WTC11 (cell line): Measurements from ENCODE around the gene SPRYD7. TPM values are rescaled to one million over a fixed set of nuclear protein-coding genes. Genes with fewer than 3 reads are reported as not detected.

Source experiments
- ATAC-seq: fragments of 200-7000 bp; cut with Tn5 transposase; 2 replicates; pipeline ENCODE4 v1.10.0; 2021; ENCODE audit warnings: mild to moderate bottlenecking, moderate library complexity
- CTCF ChIA-PET: fragments of 300-600 bp; sonication (Branson Sonifier 250); formaldehyde crosslinking; loops from one replicate; lab custom pipeline; 2021; ENCODE audit warnings: antibody characterized with exemption; lab: Charles Lee
- POLR2A ChIA-PET: fragments of 350-600 bp; sonication (Branson Sonifier 250); formaldehyde crosslinking; loops from one replicate; lab custom pipeline; 2021; ENCODE audit warnings: antibody characterized with exemption; lab: Charles Lee
- DNase-seq: peaks from one replicate; pipeline ENCODE4 v3.0.0; 2021; ENCODE audit warnings: low spot score
- H3K27ac Mint-ChIP-seq: 2 replicates; pipeline ENCODE4 v1.8.0; 2021; ENCODE audit warnings: mixed read lengths
- H3K27me3 Mint-ChIP-seq: 2 replicates; pipeline ENCODE4 v1.8.0; 2021; ENCODE audit warnings: low read depth, mild to moderate bottlenecking, moderate library complexity, mixed read lengths
- H3K36me3 Mint-ChIP-seq: 2 replicates; pipeline ENCODE4 v1.8.0; 2021; ENCODE audit warnings: mixed read lengths
- H3K4me1 Mint-ChIP-seq: 2 replicates; pipeline ENCODE4 v1.8.0; 2022; ENCODE audit warnings: mixed read lengths
- H3K4me3 Mint-ChIP-seq: 2 replicates; pipeline ENCODE4 v1.8.0; 2021; ENCODE audit warnings: mild to moderate bottlenecking, moderate library complexity, mixed read lengths
- H3K9me3 Mint-ChIP-seq: 2 replicates; pipeline ENCODE4 v1.8.0; 2021; ENCODE audit warnings: mixed read lengths
- CDX4 ChIP-seq: fragments of 250-450 bp; sonication (Bioruptor Pico); IDR thresholded peaks from 2 replicates; pipeline ENCODE4 v1.9.0; 2021; ENCODE audit warnings: moderate library complexity, mild to moderate bottlenecking, inconsistent platforms, borderline replicate concordance
- ESRRA ChIP-seq: sonication (generic); formaldehyde crosslinking; IDR thresholded peaks from 2 replicates; pipeline ENCODE4 v1.8.1; 2022; ENCODE audit warnings: mild to moderate bottlenecking, missing genetic modification reagents, borderline replicate concordance
- FOXP4 ChIP-seq: sonication (generic); formaldehyde crosslinking; IDR thresholded peaks from 2 replicates; pipeline ENCODE4 v1.8.0; 2022; ENCODE audit warnings: mild to moderate bottlenecking, missing genetic modification reagents
- GABPB1 ChIP-seq: sonication (generic); formaldehyde crosslinking; IDR thresholded peaks from 2 replicates; pipeline ENCODE4 v1.8.1; 2023; ENCODE audit warnings: mild to moderate bottlenecking, missing genetic modification reagents
- JAZF1 ChIP-seq: fragments of 250-450 bp; sonication (Bioruptor Pico); IDR thresholded peaks from 2 replicates; pipeline ENCODE4 v1.9.0; 2021; ENCODE audit warnings: moderate library complexity, mild to moderate bottlenecking, inconsistent platforms
- MXD4 ChIP-seq: fragments of 250-450 bp; sonication (Bioruptor Pico); IDR thresholded peaks from 2 replicates; pipeline ENCODE4 v1.8.0; 2021; ENCODE audit warnings: mild to moderate bottlenecking, moderate library complexity, borderline replicate concordance
- NR3C1 ChIP-seq: sonication (generic); formaldehyde crosslinking; conservative IDR thresholded peaks from 2 replicates; pipeline ENCODE4 v1.8.1; 2023; ENCODE audit warnings: low read depth, mild to moderate bottlenecking, missing genetic modification reagents
- PRRX2 ChIP-seq: fragments of 250-450 bp; sonication (Bioruptor Pico); IDR thresholded peaks from 2 replicates; pipeline ENCODE4 v1.8.0; 2021; ENCODE audit warnings: mild to moderate bottlenecking
- SOX15 ChIP-seq: fragments of 250-450 bp; sonication (Bioruptor Pico); IDR thresholded peaks from 2 replicates; pipeline ENCODE4 v1.9.0; 2021; ENCODE audit warnings: mild to moderate bottlenecking
- ZBTB21 ChIP-seq: sonication (generic); formaldehyde crosslinking; IDR thresholded peaks from 2 replicates; pipeline ENCODE4 v1.8.1; 2023; ENCODE audit warnings: mild to moderate bottlenecking, missing genetic modification reagents, borderline replicate concordance
- ZNF121 ChIP-seq: sonication (generic); formaldehyde crosslinking; IDR thresholded peaks from 2 replicates; pipeline ENCODE4 v1.8.0; 2023; ENCODE audit warnings: missing genetic modification reagents
- ZNF138 ChIP-seq: sonication (generic); formaldehyde crosslinking; conservative IDR thresholded peaks from 2 replicates; pipeline ENCODE4 v1.8.1; 2022; ENCODE audit warnings: mild to moderate bottlenecking, moderate library complexity, missing genetic modification reagents
- ZNF232 ChIP-seq: sonication (generic); formaldehyde crosslinking; IDR thresholded peaks from 2 replicates; pipeline ENCODE4 v1.8.0; 2022; ENCODE audit warnings: mild to moderate bottlenecking, missing genetic modification reagents
- ZNF396 ChIP-seq: fragments of 250-450 bp; sonication (Bioruptor Pico); IDR thresholded peaks from 2 replicates; pipeline ENCODE4 v1.8.0; 2021; ENCODE audit warnings: mild to moderate bottlenecking, moderate library complexity, borderline replicate concordance
- total RNA-seq: library from RNA; stranded (reverse); gene quantifications from 3 replicates; pipeline ENCODE4 v1.2.3, GENCODE V29; 2021
- TF ChIP-seq, protein P1 (sequence below): sonication (generic); formaldehyde crosslinking; IDR thresholded peaks from 2 replicates; pipeline ENCODE4 v1.8.1; 2022; ENCODE audit warnings: missing genetic modification reagents, borderline replicate concordance
- TF ChIP-seq, protein P2 (sequence below): sonication (generic); formaldehyde crosslinking; IDR thresholded peaks from 2 replicates; pipeline ENCODE4 v1.8.1; 2023; ENCODE audit warnings: mild to moderate bottlenecking, moderate library complexity, missing genetic modification reagents
- TF ChIP-seq, protein P3 (sequence below): fragments of 250-450 bp; sonication (Bioruptor Pico); IDR thresholded peaks from 2 replicates; pipeline ENCODE4 v1.9.0; 2021; ENCODE audit warnings: mild to moderate bottlenecking, borderline replicate concordance
- TF ChIP-seq, protein P4 (sequence below): fragments of 250-450 bp; sonication (Bioruptor Pico); IDR thresholded peaks from 2 replicates; pipeline ENCODE4 v1.8.0; 2021; ENCODE audit warnings: mild to moderate bottlenecking

SPRYD7 gene
- total RNA-seq, 1 experiment from 2014 or later: 3.1 TPM

GRCh38 chr13:49895826-49896225, 40.3 kb downstream of the SPRYD7 start:
- Mint-ChIP-seq H3K4me1 (no peaks in the 10 kb centered on the region), H3K27me3 (peaks cover under 1% of the 10 kb centered on the region; the same call in 1 of the 2 replicates), H3K36me3 (no peaks in the 10 kb centered on the region), H3K27ac (no peak overlapping the region), H3K9me3 (peaks cover 5% of the 10 kb centered on the region; the same call in 1 of the 2 replicates), H3K4me3 (no peak overlapping the region)
- ChIA-PET CTCF (interaction anchor here (0.6 kb wide), 1 partner anchor 1012 kb away, joined by 3 read pairs; no protein-coding TSS in a partner anchor), POLR2A (no interaction called here)
- no peak for DNase-seq
- TF ChIP-seq SOX15 (CRISPR knock-in tag): no peak
- no peak for TF ChIP-seq ZNF232
- no peak for TF ChIP-seq FOXP4 (CRISPR knock-in tag)
- TF ChIP-seq, protein P1, sequence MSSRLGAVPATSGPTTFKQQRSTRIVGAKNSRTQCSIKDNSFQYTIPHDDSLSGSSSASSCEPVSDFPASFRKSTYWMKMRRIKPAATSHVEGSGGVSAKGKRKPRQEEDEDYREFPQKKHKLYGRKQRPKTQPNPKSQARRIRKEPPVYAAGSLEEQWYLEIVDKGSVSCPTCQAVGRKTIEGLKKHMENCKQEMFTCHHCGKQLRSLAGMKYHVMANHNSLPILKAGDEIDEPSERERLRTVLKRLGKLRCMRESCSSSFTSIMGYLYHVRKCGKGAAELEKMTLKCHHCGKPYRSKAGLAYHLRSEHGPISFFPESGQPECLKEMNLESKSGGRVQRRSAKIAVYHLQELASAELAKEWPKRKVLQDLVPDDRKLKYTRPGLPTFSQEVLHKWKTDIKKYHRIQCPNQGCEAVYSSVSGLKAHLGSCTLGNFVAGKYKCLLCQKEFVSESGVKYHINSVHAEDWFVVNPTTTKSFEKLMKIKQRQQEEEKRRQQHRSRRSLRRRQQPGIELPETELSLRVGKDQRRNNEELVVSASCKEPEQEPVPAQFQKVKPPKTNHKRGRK (CRISPR knock-in tag): no peak
- no peak for TF ChIP-seq MXD4 (CRISPR knock-in tag)
- no peak for TF ChIP-seq ZNF396 (CRISPR knock-in tag)
- no peak for TF ChIP-seq JAZF1 (CRISPR knock-in tag)
- TF ChIP-seq PRRX2: no peak
- no peak for ATAC-seq

DNA sequence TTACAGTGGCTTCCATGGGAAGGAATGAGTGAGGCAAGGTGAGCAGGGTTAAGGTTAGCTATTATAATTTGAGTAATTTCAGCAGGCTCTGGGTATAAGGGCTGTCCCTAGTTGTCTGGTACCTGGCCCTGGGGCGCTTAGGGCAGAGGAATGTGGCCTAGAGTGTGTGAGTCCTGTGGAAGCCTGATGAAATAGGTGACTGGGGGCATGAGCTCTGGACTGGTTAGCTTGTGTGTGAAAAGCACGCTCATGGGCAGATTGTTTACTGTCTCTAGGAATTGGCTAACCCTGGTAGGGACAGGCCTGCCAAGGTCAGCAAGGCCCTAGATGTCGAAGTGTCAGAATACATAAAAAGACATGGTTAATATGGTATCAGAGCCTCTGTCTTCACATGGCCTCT, 42.5 kb downstream of the SPRYD7 start:
- Mint-ChIP-seq H3K27me3 (peaks cover 5% of the 10 kb centered on the region; the same call in 1 of the 2 replicates), H3K36me3 (peaks cover 4% of the 10 kb centered on the region; the same call in 1 of the 2 replicates), H3K4me3 (no peak overlapping the region), H3K27ac (no peak overlapping the region), H3K4me1 (no peaks in the 10 kb centered on the region), H3K9me3 (peaks cover 13% of the 10 kb centered on the region)
- CTCF ChIA-PET: no interaction called here
- POLR2A ChIA-PET: no interaction called here
- no peak for DNase-seq
- ATAC-seq: no peak
- peak; percentile 96 for TF ChIP-seq GABPB1 (CRISPR knock-in tag)
- no peak for TF ChIP-seq CDX4 (CRISPR knock-in tag)
- TF ChIP-seq ZNF138: no peak

GRCh38 chr13:49890376-49890775, 45.8 kb downstream of the SPRYD7 start:
- ATAC-seq (peak; percentile 67), DNase-seq (peak; percentile 14)
- ChIA-PET CTCF (interaction anchor here (1.5 kb wide), 1 partner anchor 20 kb away, joined by 3 read pairs; no protein-coding TSS in a partner anchor), POLR2A (no interaction called here)
- no peak overlapping the region for H3K27ac Mint-ChIP-seq
- H3K4me1 Mint-ChIP-seq: no peaks in the 10 kb centered on the region
- H3K27me3 Mint-ChIP-seq: peaks cover 5% of the 10 kb centered on the region; the same call in 1 of the 2 replicates
- peaks cover 22% of the 10 kb centered on the region for H3K9me3 Mint-ChIP-seq
- H3K4me3 Mint-ChIP-seq: no peak overlapping the region
- H3K36me3 Mint-ChIP-seq: peaks cover 6% of the 10 kb centered on the region
- TF ChIP-seq NR3C1 (CRISPR knock-in tag) (no peak), FOXP4 (CRISPR knock-in tag) (no peak), ZNF396 (CRISPR knock-in tag) (no peak), ZBTB21 (CRISPR knock-in tag) (no peak), PRRX2 (no peak), ZNF121 (no peak), ESRRA (no peak)
- TF ChIP-seq, protein P2, sequence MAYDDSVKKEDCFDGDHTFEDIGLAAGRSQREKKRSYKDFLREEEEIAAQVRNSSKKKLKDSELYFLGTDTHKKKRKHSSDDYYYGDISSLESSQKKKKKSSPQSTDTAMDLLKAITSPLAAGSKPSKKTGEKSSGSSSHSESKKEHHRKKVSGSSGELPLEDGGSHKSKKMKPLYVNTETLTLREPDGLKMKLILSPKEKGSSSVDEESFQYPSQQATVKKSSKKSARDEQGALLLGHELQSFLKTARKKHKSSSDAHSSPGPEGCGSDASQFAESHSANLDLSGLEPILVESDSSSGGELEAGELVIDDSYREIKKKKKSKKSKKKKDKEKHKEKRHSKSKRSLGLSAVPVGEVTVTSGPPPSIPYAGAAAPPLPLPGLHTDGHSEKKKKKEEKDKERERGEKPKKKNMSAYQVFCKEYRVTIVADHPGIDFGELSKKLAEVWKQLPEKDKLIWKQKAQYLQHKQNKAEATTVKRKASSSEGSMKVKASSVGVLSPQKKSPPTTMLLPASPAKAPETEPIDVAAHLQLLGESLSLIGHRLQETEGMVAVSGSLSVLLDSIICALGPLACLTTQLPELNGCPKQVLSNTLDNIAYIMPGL: no peak
- TF ChIP-seq, protein P3, sequence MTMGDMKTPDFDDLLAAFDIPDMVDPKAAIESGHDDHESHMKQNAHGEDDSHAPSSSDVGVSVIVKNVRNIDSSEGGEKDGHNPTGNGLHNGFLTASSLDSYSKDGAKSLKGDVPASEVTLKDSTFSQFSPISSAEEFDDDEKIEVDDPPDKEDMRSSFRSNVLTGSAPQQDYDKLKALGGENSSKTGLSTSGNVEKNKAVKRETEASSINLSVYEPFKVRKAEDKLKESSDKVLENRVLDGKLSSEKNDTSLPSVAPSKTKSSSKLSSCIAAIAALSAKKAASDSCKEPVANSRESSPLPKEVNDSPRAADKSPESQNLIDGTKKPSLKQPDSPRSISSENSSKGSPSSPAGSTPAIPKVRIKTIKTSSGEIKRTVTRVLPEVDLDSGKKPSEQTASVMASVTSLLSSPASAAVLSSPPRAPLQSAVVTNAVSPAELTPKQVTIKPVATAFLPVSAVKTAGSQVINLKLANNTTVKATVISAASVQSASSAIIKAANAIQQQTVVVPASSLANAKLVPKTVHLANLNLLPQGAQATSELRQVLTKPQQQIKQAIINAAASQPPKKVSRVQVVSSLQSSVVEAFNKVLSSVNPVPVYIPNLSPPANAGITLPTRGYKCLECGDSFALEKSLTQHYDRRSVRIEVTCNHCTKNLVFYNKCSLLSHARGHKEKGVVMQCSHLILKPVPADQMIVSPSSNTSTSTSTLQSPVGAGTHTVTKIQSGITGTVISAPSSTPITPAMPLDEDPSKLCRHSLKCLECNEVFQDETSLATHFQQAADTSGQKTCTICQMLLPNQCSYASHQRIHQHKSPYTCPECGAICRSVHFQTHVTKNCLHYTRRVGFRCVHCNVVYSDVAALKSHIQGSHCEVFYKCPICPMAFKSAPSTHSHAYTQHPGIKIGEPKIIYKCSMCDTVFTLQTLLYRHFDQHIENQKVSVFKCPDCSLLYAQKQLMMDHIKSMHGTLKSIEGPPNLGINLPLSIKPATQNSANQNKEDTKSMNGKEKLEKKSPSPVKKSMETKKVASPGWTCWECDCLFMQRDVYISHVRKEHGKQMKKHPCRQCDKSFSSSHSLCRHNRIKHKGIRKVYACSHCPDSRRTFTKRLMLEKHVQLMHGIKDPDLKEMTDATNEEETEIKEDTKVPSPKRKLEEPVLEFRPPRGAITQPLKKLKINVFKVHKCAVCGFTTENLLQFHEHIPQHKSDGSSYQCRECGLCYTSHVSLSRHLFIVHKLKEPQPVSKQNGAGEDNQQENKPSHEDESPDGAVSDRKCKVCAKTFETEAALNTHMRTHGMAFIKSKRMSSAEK (CRISPR knock-in tag): no peak
- TF ChIP-seq, protein P4, sequence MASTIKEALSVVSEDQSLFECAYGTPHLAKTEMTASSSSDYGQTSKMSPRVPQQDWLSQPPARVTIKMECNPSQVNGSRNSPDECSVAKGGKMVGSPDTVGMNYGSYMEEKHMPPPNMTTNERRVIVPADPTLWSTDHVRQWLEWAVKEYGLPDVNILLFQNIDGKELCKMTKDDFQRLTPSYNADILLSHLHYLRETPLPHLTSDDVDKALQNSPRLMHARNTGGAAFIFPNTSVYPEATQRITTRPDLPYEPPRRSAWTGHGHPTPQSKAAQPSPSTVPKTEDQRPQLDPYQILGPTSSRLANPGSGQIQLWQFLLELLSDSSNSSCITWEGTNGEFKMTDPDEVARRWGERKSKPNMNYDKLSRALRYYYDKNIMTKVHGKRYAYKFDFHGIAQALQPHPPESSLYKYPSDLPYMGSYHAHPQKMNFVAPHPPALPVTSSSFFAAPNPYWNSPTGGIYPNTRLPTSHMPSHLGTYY (CRISPR knock-in tag): no peak
